ENCODE results near the gene SULF2.

SULF2 gene

GRCh38 chr20:47753576-47754387 lies 31.5 kb downstream of the SULF2 start:
- no peak overlapping the region for H3K4me3 ChIP-seq (ENCODE audit: low read length)
- no peak for TF ChIP-seq CTCF (IDR thresholded peaks at IDR 0.05; ENCODE audit: insufficient read depth, low read depth, low read length, missing control alignments)
- DNase-seq (ENCODE audit: low read depth) = no peak

- TF ChIP-seq CTCF (IDR thresholded peaks at IDR 0.05; ENCODE audit: insufficient read depth, low read depth, low read length, missing control alignments) = no peak
- no peak for DNase-seq (ENCODE audit: low read depth)
- H3K4me3 ChIP-seq (ENCODE audit: low read length) = no peak overlapping the region
Measured at GRCh38 chr20:47751449-47751848, 33.8 kb downstream of the SULF2 start.

- TF ChIP-seq CTCF (IDR thresholded peaks at IDR 0.05; ENCODE audit: insufficient read depth, low read depth, low read length, missing control alignments) = no peak
- no peak overlapping the region for H3K4me3 ChIP-seq (ENCODE audit: low read length)
Measured at GRCh38 chr20:47749339-47749738, 35.9 kb downstream of the SULF2 start.

GRCh38 chr20:47748823-47749222 lies 36.5 kb downstream of the SULF2 start:
- no peak for TF ChIP-seq CTCF (IDR thresholded peaks at IDR 0.05; ENCODE audit: insufficient read depth, low read depth, low read length, missing control alignments)
- no peak for DNase-seq (ENCODE audit: low read depth)
- H3K4me3 ChIP-seq (ENCODE audit: low read length) = no peak overlapping the region

More at GRCh38 chr20:47749339-47749738, 35.9 kb downstream of the SULF2 start:
- DNase-seq (ENCODE audit: low read depth) = no peak

DNA sequence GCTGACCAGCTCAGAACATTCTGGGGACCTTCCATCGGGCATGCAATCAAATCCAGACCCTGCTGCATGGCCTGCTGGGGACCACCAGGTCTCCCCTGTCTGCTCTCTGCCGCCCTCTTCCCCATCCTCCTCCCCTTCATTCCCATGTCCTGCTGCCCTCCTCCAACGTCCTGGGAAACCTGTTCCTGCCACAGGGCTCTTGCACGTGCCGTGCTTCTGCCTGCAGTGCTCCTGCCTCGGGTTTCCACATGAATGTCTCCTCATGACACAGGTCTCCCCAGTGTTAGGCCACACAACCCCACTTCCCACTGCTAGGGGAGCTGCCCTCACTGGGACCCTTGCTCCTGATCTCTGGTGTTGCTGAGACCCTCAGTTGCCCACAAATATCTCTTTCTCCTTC lies 37.2 kb downstream of the SULF2 start:
- DNase-seq (ENCODE audit: low read depth) = no peak
- TF ChIP-seq CTCF (IDR thresholded peaks at IDR 0.05; ENCODE audit: insufficient read depth, low read depth, low read length, missing control alignments) = no peak
- H3K4me3 ChIP-seq (ENCODE audit: low read length) = no peak overlapping the region

DNA sequence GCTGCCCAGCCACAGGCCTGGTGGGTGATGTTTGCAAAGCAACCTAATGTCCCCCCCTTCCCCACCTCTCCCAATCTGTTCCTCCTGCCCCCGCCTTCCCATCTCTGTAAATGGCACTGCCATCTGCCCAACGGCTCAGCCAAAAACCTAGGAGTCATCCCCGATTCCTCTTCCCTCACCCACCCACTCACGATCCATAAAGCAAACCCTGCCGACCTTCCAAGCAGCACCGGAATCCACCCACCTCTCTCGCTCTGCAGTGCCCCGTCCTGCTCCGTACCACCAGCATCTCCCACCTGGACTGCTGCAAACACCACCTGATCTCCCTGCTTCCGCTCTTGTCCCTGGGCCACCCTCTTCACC lies 37.6 kb downstream of the SULF2 start:
- TF ChIP-seq CTCF (IDR thresholded peaks at IDR 0.05; ENCODE audit: insufficient read depth, low read depth, low read length, missing control alignments) = no peak
- DNase-seq (ENCODE audit: low read depth) = no peak
- no peak overlapping the region for H3K4me3 ChIP-seq (ENCODE audit: low read length)

DNA sequence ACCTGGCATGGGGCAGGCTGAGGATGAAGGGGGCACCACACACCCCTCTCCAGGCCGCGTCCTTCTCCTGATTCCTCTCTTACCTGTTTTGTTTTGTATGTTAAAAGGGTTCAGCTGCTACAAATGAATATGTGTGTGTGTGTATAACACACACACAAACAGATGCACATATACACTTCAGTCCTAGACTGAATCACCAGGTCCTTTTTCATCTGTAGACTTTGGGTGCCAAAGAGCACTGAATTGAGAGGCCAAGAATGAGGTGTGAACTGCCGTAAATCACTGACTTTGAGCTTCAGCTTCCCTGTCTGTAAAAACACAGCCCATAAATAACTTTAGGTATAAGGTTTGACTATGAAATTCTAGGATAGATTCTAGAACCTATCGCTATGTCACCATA lies 40.5 kb downstream of the SULF2 start:
- H3K4me3 ChIP-seq (ENCODE audit: low read length) = no peak overlapping the region
- no peak for DNase-seq (ENCODE audit: low read depth)
- no peak for TF ChIP-seq CTCF (IDR thresholded peaks at IDR 0.05; ENCODE audit: insufficient read depth, low read depth, low read length, missing control alignments)

Measured in epithelial cell of esophagus (primary cell).